Lower leg skin (tissue), 4 donors: ENCODE data around the gene LRRC39. TPM values are rescaled to one million over a fixed set of nuclear protein-coding genes. Genes with fewer than 3 reads are reported as not detected.

Experiments
- DNase-seq, 2 donors: peaks; one replicate each; pipeline ENCODE4 v3.0.0-alpha.2; 2019; ENCODE audit warnings: low spot score in 2 of 2
- H3K4me3 ChIP-seq: fragments of 200-600 bp; sonication (generic); 2 replicates; pipeline ENCODE4 v1.5.1; 2017; ENCODE audit warnings: mild to moderate bottlenecking, low read depth; ENCODE audit not compliant: poor library complexity, severe bottlenecking
- CTCF ChIP-seq, 3 donors: fragments of 450-650 bp; IDR thresholded peaks; one replicate each; pipeline ENCODE4 v1.5.1; 2016; ENCODE audit warnings: antibody characterized with exemption in 3 of 3, mild to moderate bottlenecking in 3 of 3, moderate library complexity in 2 of 3
- POLR2A ChIP-seq, 2 donors: fragments of 450-650 bp; IDR thresholded peaks; one replicate each; pipeline ENCODE4 v1.6.1; 2016 to 2017; ENCODE audit warnings: antibody characterized with exemption in 2 of 2, mild to moderate bottlenecking in 1 of 2, moderate library complexity in 1 of 2
- WGBS, 2 donors: methylation state at CpG; one replicate each; pipeline ENCODE4 v1.1.5; 2018; 5-methylcytosine and 5-hydroxymethylcytosine counted together
- intact Hi-C: fragments of 100-400 bp; cut with DNase I; formaldehyde crosslinking; loops from one replicate; pipeline ENCODE4 v1.15.0; 2023; ENCODE audit warnings: low total_unique reads
- total RNA-seq, 4 donors: library from RNA; depleted of rRNA; stranded (reverse); fragments of >200 nt; gene quantifications; one replicate each; pipeline ENCODE4 v1.1.0, GENCODE V29; 2016

Gene LRRC39
- 1 to 10 TPM in 3 of 4 donors, not detected in 1; 1.2 to 1.6 (median 1.2) TPM for total RNA-seq

- H3K4me3 ChIP-seq = no peak within 1 kb of the TSS
- TF ChIP-seq CTCF (IDR thresholded peaks at IDR 0.05) (no peak), POLR2A (IDR thresholded peaks at IDR 0.05) (no peak)
- intact Hi-C loops = no loop called here
- DNase-seq = no peak
- 67 to 73% methylated on average over 5 of the region's 5 CpGs for WGBS, 2 donors
These were observed at the start of gene LRRC39 for GRCh38 chr1:100178091-100178490. LRRC39 (minus strand) TSS chr1:100178256; CDS start chr1:100168516, 9,740 bp downstream.

GRCh38 chr1:100222428-100222827 lies 44.4 kb upstream of the LRRC39 start:
- no peak for TF ChIP-seq CTCF (IDR thresholded peaks at IDR 0.05)
- no peak for TF ChIP-seq POLR2A (IDR thresholded peaks at IDR 0.05)
- H3K4me3 ChIP-seq = no peak overlapping the region
- intact Hi-C loops = no loop called here
- DNase-seq = no peak

GRCh38 chr1:100219883-100220282 lies 41.8 kb upstream of the LRRC39 start:
- TF ChIP-seq CTCF (IDR thresholded peaks at IDR 0.05) (no peak), POLR2A (IDR thresholded peaks at IDR 0.05) (no peak)
- no peak overlapping the region for H3K4me3 ChIP-seq
- intact Hi-C loops = no loop called here
- DNase-seq = no peak
- 98% methylated on average over 2 of the region's 2 CpGs for WGBS, 2 donors

- WGBS, 2 donors = 78 to 97% methylated on average over 6 of the region's 6 CpGs
- DNase-seq = no peak
- no peak overlapping the region for H3K4me3 ChIP-seq
- intact Hi-C loops = no loop called here
- no peak for TF ChIP-seq CTCF (IDR thresholded peaks at IDR 0.05)
- TF ChIP-seq POLR2A (IDR thresholded peaks at IDR 0.05) = no peak
These were observed 41.4 kb upstream of the LRRC39 start for GRCh38 chr1:100219457-100219856.

- intact Hi-C loops = no loop called here
- DNase-seq = no peak
- TF ChIP-seq POLR2A (IDR thresholded peaks at IDR 0.05) (no peak), CTCF (IDR thresholded peaks at IDR 0.05) (no peak)
- no peak overlapping the region for H3K4me3 ChIP-seq
- WGBS, 2 donors = 47 to 53% methylated on average over 2 of the region's 2 CpGs
These were observed 39.8 kb upstream of the LRRC39 start for GRCh38 chr1:100217834-100218233.

- H3K4me3 ChIP-seq = no peak overlapping the region
- DNase-seq = no peak
- WGBS, 2 donors = 84 to 97% methylated on average over 1 of the region's 1 CpG
- intact Hi-C loops = no loop called here
- TF ChIP-seq POLR2A (IDR thresholded peaks at IDR 0.05) (no peak), CTCF (IDR thresholded peaks at IDR 0.05) (no peak)
These were observed 37.0 kb upstream of the LRRC39 start for GRCh38 chr1:100215101-100215500.
